Measurements from ENCODE around the gene MLKL.
A peak's percentile ranks its signal among the peaks of the same experiment; 100 is the strongest.

Gene MLKL

GRCh38 chr16:74700438-74701225 lies at the start of gene MLKL:
TSS of gene MLKL (minus strand) at chr16:74700862. CDS start at chr16:74695757, 5,105 bp downstream.
- peak within 1 kb of the TSS; percentile 65 to 82 (median 68) for H3K4me3 ChIP-seq
- H3K27ac ChIP-seq = peak within 1 kb of the TSS; percentile 59 to 98 (median 89)

DNA sequence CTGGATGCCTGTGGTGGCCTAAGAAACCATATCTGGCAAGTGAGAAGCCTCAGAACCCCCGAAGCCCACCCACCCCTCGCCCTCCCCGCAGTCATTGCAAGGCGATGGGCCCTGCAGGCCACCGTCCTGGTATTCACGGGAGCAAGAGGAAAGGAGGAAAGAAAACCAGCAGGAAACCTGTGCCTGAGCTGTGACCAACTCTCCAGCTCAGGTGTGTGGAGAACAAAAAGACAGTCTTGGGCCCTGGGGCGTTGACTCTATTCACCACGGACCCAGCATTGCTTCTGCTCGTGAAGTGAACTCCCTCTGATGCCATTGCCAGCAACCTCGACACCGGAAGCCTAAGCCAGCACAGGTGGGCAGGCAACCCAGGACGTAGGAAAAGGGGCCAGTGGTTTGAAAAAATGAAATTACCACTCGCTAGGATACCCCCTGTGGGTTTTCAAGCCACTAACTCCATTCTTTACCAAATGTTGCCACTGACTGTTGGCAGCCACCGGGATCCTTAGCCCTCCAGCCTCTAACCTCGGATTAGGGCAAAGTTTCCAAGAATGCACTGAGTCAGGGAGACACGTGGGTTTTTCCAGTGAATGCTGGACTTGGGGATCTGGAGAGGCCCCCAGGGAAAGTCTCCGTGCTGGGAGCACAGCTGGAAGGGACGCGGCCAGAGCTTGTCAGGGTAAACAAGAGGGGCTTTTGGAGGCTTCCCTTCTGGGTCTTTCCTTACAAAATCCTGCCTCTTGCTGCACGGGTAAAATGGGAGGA lies 48.8 kb upstream of the MLKL start:
- H3K4me3 ChIP-seq = no peak overlapping the region
- H3K27ac ChIP-seq = peak overlapping the region in 1 of 21 experiments; percentile 32

GRCh38 chr16:74748616-74749026 lies 48.0 kb upstream of the MLKL start:
- H3K27ac ChIP-seq = peak overlapping the region in 1 of 21 experiments; percentile 32

GRCh38 chr16:74747716-74748615 lies 47.3 kb upstream of the MLKL start:
- Histone ChIP-seq H3K27ac (no peak overlapping the region), H3K4me3 (no peak overlapping the region)

More at GRCh38 chr16:74748616-74749026, 48.0 kb upstream of the MLKL start:
- no peak overlapping the region for H3K4me3 ChIP-seq

DNA sequence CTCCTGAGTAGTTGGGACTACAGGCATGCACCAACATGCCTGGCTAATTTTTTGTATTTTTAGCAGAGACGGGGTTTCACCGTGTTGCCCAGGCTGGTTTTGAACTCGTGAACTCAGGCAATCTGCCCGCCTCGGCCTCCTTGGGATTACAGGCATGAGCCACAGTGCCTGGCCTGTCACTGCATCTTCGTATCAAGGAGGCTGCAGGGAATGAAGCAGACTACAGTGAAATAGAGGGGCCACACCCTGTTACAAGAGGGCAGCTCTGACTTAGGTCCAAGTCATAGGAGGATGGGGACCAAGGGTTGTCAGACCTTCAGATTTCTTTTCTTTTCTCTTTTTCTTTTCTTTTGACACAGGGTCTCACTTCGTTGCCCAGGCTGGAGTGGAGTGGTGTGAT lies 45.3 kb upstream of the MLKL start:
- no peak overlapping the region for H3K4me3 ChIP-seq
- no peak overlapping the region for H3K27ac ChIP-seq

- Histone ChIP-seq H3K4me3 (no peak overlapping the region), H3K27ac (no peak overlapping the region)
Measured at GRCh38 chr16:74745109-74745615, 44.5 kb upstream of the MLKL start.

- peak overlapping the region in 1 of 21 experiments; percentile 71 for H3K27ac ChIP-seq
Measured at GRCh38 chr16:74744566-74744965, 43.9 kb upstream of the MLKL start.

GRCh38 chr16:74743668-74744299 lies 43.1 kb upstream of the MLKL start:
- H3K4me3 ChIP-seq = no peak overlapping the region

More at GRCh38 chr16:74744566-74744965, 43.9 kb upstream of the MLKL start:
- H3K4me3 ChIP-seq = no peak overlapping the region

DNA sequence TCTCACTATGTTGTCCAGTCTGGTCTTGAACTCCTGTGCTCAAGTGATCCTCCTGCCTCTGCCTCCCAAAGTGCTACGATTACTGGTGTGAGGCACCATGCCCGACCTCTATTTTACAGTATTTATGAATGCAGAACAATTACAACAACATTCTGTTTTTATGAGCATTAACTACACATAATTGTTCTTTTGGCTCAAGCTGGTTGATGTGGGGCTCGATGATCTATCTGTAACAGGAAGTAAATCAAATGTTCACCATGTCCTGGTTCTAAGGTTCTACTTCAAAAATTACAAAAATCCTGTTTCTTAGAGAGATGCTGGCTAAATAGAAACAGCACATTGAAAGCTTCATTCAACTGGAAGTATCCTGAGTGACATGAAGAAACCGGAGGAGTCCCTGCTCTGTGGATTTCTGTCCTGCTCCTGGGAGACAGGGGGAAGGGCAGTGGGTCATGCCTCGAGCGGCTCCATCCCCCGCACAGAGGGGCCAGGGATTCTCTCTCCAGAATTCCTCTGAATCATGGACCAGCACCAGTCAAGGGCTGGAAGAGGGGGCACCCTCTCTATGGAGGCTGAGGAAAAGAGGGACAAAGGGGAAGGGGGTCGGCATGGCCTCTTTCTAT lies 42.5 kb upstream of the MLKL start:
- peak overlapping the region in 13 of 21 experiments; percentile 24 to 81 (median 67) for H3K27ac ChIP-seq
- H3K4me3 ChIP-seq = no peak overlapping the region

More at GRCh38 chr16:74743668-74744299, 43.1 kb upstream of the MLKL start:
- peak overlapping the region in 12 of 21 experiments; percentile 24 to 81 (median 62) for H3K27ac ChIP-seq

DNA sequence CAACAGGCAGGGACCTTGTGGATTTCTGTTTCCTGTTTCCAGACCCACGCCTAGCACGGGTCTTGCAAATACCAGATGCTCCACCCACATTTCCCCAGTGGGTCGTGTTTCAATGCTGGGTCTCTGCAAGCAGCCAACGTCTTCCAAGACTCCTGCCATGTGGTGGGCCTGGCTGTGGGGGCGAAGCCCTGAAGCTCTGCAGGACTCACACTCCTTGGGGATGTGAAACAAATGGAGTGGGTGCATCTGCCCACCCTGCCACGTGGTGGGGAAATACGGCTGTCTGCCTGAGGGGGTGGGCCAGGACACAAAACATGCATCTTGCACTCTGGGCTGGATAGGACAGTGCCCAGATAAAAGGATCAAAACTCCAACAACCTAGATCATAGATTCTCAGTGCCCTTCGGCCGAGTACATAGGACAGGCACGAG lies 41.4 kb upstream of the MLKL start:
- Histone ChIP-seq H3K27ac (peak overlapping the region in 5 of 21 experiments; percentile 1 to 47 (median 37)), H3K4me3 (no peak overlapping the region)

- H3K4me3 ChIP-seq = no peak overlapping the region
- peak overlapping the region in 4 of 21 experiments; percentile 6 to 57 (median 43) for H3K27ac ChIP-seq
Measured at GRCh38 chr16:74740795-74741304, 40.2 kb upstream of the MLKL start.

GRCh38 chr16:74739275-74739674 lies 38.6 kb upstream of the MLKL start:
- H3K4me3 ChIP-seq = no peak overlapping the region
- no peak overlapping the region for H3K27ac ChIP-seq

- no peak overlapping the region for H3K4me3 ChIP-seq
- no peak overlapping the region for H3K27ac ChIP-seq
Measured at GRCh38 chr16:74738816-74739215, 38.2 kb upstream of the MLKL start.

DNA sequence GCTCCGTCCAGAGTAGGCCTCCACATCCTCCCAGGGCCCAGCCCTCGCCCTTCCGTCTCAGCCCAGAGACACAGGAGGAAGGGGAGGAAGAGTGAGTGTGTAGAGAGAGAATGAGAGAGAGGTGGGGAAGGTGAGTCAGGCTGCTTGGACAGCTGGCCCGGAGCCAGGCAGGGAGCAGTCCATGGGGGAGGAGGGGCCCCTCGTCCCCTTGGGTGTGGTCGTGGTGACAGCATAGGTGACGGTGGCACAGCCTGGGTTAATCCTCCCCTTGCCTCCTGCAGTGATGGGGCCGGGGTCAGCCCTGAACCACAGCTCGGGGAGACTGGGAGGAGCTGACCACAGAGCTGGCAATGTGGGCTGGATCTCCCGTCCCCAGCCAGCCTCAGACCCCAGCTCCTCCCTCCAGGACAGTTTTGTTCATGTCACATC lies 37.5 kb upstream of the MLKL start:
- Histone ChIP-seq H3K27ac (no peak overlapping the region), H3K4me3 (no peak overlapping the region)

DNA sequence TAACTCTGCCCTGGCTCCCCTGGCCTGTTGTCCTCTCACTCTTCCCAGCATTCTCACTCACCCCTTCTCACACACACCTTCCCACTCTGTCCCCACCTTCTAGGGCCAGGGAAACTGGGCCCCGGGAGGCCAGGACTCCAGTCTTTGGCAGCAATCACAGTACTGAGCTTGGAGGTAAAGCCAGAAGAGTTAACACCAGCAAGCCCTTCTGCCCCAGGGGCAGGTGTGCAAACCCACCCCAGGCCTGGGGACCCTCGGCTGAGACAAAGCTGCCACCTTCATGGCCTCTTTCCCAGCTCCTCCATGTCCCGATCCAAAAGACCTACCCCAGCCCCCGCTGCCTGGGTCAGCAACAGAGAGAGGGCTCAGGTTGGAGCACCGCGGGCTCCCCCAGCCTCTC lies 36.9 kb upstream of the MLKL start:
- Histone ChIP-seq H3K27ac (peak overlapping the region in 1 of 21 experiments; percentile 8), H3K4me3 (no peak overlapping the region)

GRCh38 chr16:74736531-74737157 lies 36.0 kb upstream of the MLKL start:
- no peak overlapping the region for H3K27ac ChIP-seq
- no peak overlapping the region for H3K4me3 ChIP-seq

- Histone ChIP-seq H3K4me3 (no peak overlapping the region), H3K27ac (no peak overlapping the region)
Measured at GRCh38 chr16:74735554-74735953, 34.9 kb upstream of the MLKL start.

- H3K27ac ChIP-seq = no peak overlapping the region
- H3K4me3 ChIP-seq = no peak overlapping the region
Measured at GRCh38 chr16:74735162-74735452, 34.4 kb upstream of the MLKL start.

All from skin epidermis (tissue), 12 donors.